ENCODE measurements around the gene KIAA0513.

KIAA0513 gene

DNA sequence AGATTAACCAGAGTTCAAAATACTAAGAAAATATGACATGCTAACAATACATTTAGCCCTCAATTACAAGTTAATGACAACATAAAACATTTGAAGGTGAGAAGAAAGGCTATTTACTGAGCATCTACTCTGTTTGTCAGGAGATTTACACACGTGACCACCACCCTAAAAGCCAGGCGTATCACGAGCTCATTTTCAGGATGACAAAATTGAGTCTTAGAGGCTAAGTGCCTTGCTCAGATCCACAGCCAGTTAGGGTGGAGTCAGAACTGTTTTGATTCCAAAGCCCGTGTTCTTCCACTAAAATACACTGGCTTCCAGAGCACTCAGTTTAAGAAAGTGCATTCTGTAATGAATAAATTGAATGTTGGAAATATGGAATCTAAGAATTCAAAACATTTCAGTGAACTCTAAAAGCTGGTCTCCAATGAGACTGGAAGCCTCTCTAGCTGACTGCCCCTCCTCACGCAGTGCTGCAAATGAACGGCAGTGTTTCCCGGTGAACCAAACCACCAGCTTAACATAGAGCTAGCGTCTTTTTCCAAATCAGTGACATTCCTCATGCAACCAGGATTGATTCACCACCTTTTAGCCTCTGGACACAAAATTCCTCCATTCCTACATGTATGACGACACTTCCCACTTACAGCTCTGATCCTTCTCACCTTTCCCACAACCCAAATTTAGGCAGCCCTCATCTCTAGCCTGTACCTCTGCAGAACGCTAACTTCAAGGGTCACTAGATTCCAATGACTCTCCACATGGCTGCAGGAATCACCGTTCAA lies 22.1 kb upstream of the KIAA0513 start:
- DNase-seq: no peak

DNA sequence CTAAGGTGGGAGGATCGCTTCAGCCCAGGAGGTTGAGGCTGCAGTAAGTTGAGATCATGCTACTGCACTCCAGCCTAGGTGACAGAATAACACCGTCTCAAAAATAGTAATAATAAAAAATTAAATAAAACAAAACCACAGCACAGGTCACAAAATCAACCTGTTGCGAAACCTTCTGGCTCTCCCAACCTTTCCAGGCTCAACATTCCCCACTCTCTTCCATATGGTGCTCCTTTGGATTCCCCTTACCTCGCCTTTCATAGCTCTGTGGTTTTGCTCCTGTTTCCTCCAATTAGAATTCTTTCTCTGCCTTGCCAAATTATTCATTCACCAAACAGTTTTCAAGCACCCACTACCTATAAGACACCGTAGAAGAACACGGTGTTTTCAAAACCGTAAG lies 21.0 kb upstream of the KIAA0513 start:
- no peak for DNase-seq

- no peak for DNase-seq
Observed at GRCh38 chr16:85007496-85008214, 19.9 kb upstream of the KIAA0513 start.

DNA sequence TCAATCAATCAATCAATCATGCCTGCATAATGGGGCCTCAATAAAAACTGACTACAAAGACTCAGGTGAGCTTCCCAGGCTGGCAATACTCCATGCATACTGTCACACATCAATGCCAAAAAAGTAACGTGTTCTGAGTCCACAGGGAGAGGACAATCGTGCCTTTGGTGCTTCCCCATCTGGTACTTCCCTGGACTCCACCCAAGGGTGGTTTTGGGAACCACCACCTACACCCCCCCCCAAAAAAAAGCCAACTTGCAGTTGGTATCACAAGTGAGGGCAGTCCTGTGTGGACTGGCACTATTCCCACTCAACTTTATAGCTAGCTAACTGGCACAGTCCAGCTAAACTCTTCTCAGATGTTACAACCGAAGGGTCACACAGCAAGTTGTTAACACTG lies 19.3 kb upstream of the KIAA0513 start:
- DNase-seq: no peak

DNA sequence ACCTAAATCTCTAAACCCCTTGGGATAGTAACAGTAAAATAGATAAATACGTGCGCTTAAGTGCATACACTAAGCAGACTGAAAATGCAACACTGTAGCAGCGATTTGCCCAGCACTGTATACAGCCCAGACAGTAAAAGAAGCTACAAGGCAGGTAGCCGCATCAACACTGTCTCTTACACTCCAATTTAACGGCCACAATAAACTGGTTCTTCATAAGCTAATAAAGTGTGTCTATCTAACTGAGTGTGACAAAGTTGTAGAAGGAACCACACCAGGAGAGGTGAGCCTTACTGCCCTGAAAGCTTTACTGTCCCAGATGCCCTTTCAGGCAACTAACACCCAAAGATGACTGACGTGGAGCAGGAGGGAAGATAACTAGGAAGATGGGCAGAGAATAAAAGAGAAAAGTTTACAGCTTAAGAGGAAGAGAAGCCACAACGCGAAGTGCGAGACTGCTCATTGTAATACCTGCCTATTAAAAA lies 17.1 kb upstream of the KIAA0513 start:
- DNase-seq: no peak

- DNase-seq: peak; percentile 91
Observed at GRCh38 chr16:85010931-85011845, 16.4 kb upstream of the KIAA0513 start, which contains the start of gene ZDHHC7. TSS of gene ZDHHC7 (minus strand) at chr16:85011535. CDS start at chr16:84990618, 20,917 bp downstream.

DNA sequence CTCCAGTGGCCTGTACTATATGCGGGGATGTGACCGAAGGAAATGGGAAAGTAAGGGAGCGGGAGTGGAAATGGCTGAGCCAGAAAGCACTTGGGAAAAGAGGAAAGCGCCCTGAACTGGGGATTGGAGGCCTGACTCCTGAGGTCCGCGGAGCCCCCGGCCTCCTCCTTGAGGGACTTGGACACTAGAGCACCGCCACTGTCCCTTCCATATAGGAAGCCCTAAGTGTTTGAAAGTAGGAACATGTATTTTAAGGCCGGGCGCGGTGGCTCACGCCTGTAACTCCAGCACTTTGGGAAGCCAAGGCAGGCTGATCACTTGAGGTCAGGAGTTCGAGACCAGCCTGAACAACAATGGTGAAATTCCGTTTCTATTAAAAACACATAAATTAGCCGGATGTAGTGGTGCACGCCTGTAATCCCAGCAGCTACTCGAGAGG lies 15.7 kb upstream of the KIAA0513 start:
- DNase-seq: no peak

- no peak for DNase-seq
Observed at GRCh38 chr16:85014311-85014710, 13.3 kb upstream of the KIAA0513 start.

DNA sequence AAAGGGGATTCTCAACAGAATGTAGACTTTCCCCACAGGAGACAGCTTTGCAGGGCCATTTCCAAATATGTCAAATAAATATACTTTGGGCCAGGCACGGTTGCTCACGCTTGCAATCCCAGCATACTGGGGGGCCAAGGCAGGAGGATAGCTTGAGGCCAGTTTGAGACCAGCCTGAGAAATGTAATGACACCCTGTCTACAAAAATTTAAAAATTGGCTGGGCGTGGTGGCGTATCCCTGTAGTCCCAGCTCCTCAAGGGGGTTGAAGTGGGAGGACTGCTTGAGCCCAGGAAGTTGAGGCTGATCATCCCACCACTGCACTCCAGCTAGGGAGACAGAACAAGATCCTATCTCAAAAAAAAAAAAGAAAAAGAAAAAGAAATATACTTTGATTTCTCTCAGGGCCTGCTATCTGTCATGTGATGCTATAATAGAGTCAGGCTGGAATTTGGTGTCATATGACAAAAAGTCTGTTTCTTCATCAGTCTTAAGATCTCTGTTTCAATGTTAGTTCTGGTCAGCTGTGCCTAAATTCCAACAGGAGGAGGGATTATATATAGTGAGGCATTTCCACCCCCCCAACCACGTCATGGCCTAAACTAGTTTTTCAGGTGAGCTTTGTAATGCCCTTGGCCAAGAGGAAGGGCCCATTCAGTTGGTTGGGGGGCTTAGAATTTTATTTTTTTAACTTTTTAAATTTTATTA lies 12.0 kb upstream of the KIAA0513 start:
- no peak for DNase-seq

- DNase-seq: peak; percentile 57
Observed at GRCh38 chr16:85017151-85017550, 10.4 kb upstream of the KIAA0513 start.

GRCh38 chr16:85017633-85018032 lies 10.0 kb upstream of the KIAA0513 start:
- no peak for DNase-seq

DNA sequence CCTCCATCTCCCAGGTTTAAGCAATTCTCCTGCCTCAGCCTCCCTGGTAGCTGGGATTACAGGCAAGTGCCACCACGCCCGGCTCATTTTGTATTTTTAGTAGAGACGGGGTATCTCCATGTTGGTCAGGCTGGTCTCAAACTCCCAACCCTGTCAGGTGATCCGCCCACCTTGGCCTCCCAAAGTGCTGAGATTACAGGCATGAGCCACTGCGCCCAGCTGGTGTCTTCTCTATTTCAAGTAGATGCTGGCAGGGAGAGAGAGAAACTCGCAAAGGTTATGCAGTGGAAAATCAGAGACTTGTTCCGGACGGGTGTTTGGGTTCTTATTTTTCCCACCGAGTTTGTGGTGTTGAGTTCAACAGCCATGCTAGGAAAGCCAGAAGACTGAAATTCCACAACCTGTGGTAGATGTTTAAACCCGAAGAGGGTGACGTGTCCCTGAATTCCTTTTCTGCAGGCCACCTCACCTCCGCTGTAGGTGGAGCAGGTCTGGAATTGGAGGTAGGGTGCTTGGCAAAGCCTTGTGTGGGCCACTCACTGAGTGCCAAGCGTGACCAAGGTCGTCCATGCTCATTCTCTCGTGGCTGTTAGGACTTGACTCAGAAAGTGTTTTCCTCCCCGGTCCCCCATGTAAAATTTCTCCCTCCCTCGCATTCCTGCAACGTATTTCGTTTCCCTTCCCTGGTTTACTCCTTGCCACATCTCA lies 8.9 kb upstream of the KIAA0513 start:
- no peak for DNase-seq

- DNase-seq: no peak
Observed at GRCh38 chr16:85019659-85020245, 7.8 kb upstream of the KIAA0513 start.

DNA sequence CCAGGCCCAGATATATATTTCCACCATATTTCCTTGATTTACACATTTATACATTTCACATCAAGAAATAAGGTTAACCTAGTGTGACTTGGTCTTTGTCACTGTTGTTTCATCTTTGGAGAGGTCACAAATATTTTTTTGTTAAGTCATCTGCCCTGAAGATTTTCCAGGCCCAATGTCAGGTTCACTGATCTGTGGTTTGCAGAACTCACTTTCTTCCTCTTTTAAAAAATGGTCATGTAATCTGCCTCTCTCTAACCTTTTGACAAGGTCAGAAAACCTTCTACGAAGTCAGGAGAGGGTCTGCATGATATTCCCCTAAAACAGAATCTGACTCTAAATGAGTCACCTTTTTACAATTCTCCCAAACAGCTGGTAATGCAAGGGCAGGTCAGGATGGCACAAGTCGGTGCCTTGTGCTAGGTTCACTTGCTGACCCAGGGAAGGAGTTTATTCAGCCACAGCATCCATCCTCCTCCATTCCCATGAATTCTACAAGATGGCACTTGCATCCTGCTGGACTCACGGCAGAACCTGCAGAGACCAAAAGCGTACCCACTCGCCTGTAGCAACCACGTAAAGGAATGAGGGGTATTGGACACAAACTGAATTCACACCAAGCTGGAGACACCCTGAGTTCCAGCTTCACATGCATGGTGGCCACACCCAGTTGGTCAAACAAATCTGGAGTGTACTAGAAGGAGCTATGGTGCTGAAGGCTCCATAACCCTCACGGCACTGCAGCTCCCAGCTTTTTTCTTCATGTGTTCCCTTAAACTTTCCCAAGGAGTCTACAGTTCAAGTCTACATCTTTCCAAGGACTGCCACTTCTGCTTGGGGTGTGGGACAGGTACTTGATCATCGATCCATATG lies 1.6 kb upstream of the KIAA0513 start:
- no peak for DNase-seq

GRCh38 chr16:85026703-85027102 lies 892 bp upstream of the KIAA0513 start:
- DNase-seq: no peak

DNA sequence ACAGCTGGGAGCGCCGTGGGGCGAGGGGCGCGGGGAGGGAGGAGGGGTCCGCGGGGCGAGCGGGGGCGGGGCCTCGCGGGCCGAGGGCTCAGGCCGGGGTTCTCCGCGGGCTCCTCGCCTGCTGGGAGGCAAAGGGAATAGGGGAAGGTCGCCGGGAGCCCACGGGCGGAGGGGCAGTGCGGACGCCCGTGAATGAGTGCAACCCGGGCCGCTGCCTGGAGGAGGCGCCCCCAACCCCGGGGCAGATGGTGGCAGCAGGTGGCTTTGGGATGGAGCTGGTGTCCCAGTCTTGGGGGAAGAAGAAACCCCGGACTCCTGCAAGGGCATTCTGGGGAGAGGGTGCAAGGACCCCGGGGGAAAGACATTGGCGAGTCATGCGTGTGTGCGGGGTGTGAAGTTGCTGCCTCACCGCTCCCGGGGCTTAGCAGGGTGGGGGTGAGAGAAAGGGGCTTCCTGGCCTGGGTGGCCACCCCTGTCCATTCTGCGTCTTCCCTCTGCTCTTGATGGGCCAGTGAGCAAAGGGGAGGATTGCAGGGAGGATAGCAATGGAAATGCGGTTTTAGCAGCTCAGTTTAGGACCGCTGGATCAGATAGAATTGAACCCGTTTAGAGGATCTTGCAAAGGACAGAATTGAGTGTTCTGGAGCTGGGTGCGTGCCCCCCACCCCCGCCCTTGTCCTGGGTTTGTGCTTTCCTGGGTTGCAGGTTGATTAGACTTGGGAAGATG lies 526 bp downstream of the KIAA0513 start:
- peak; percentile 8 for DNase-seq

GRCh38 chr16:85028685-85029407 lies 1.3 kb downstream of the KIAA0513 start:
- peak; percentile 78 for DNase-seq

GRCh38 chr16:85029408-85029784 lies 1.8 kb downstream of the KIAA0513 start:
- peak; percentile 78 for DNase-seq

DNA sequence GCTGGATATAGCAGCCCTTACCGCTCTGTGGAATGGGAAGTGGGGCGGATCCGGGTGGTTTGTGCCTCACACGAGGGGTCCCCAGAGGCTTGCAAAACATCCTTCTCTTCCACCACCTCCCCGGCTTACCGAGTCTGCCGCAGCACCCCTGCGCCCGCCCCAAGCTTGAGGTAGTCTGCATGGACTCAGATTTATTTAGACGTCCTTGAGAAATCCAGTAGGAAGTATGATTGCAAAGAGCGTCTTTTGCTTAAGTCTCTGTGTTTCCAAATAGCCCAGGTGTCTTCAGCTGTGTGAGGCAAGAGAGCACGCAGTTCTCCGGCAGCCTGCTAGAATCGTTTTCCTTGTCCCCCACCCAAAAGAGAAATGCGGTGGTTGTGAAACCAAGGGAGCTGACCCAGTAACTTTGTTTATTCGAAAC lies 2.4 kb downstream of the KIAA0513 start:
- no peak for DNase-seq
